ENCODE results near the gene FAM227B.
"Not testable (repeated sequence)": the region's sequence is repeated elsewhere in the genome, so short reads cannot be mapped to it uniquely, and the experiment has no call there.

Gene FAM227B

GRCh38 chr15:49610157-49610918 lies 10.3 kb downstream of the FAM227B start:
- no peak for DNase-seq (ENCODE audit: low spot score)

DNA sequence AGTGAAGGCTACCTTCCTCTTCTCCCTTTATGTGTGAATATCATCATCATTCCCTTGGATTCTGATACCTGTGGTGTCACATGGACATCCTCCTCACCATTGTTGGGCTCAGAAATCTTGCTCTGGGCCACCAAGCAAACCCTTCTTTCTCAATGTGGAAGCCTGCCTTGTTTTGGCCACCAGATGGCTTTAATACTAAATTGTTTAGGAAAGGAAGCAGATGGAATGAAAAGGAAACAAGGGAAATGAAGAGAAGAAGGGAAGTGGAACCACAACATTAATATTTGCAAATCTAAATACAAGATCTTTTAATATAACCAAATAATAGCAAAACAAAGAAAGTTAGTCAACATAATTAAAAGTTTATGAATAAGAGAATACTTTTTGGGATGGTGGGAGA lies 14.0 kb downstream of the FAM227B start:
- DNase-seq (ENCODE audit: low spot score), result no peak

DNA sequence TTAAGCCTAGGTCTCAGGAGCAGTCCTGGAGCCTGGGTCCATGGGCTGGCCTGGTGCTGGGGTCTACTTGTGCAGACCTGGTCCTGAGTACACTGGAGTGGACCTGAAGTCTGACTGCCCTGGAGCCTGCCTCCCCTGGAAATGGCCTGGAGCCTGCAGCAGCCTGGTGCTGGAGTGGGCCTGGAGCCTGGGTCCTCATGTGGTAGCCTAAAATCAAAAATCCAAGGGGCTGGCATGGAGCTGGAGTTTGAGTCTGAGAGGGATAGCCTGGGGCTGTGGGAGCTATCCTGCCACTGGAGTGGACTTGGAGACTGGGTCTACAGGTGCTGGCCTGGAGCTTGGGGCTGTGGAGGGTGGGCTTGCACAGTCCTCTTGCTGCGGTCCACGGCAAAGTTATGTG lies 15.0 kb downstream of the FAM227B start:
- no peak for DNase-seq (ENCODE audit: low spot score)

- no peak for DNase-seq (ENCODE audit: low spot score)
These were observed 15.8 kb downstream of the FAM227B start for GRCh38 chr15:49604625-49605409.

- not testable (repeated sequence) for DNase-seq (ENCODE audit: low spot score)
These were observed 27.7 kb downstream of the FAM227B start for GRCh38 chr15:49592829-49593316.

- DNase-seq (ENCODE audit: low spot score), result no peak
These were observed 31.6 kb downstream of the FAM227B start for GRCh38 chr15:49589030-49589429.

DNA sequence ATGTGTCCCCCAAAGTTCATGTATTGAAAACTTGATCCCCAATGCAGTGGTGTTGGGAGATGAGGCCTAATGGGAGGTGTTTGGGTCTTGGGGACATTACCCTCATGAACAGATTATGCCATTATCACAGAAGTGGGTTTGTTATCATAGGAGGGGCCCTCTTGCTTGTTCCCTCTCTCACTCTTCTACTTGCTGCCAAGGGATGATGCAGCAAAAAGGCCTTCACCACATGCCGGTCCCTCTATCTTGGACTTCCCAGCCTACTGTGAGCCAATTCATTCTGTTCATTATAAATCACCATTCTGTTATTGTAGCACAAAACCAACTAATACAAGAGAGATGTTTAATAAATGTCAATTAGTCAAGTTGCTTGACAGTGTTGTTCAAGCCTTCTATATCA lies 47.2 kb downstream of the FAM227B start:
- no peak for DNase-seq (ENCODE audit: low spot score)

DNA sequence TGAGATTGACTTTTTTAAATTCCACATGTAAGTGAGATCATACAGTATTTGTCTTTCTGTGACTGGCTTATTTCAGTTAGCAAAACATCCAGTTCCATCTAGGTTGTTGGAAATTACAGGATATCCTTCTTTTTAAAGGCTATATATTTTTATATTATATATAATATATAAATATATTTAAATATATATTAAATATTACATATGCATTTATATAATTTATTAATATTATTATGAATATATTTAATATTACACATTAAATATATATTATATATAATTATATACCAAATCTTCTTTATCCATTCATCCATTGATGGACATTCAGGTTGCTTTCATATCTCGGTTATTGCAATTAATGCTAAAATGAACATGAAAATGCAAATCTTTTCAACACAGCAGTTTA lies 49.9 kb downstream of the FAM227B start:
- DNase-seq (ENCODE audit: low spot score), result no peak

DNA sequence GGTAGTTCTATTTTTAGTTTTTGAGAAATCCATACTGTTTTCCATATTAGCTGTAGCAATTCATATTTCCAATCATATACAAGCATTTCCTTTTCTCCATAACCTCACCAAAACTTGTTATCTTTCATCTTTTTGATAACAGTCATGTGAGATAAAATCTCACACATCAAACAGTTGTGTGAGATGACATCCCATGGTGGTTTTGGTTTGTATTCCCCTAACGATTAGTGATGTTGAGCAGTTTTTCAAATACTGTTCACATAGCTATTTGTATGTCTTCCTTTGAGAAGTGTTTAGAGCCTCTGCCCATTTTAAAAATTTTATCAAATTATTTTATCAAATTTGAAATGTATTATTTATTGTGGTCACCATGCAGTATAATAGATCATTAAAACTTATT lies 50.4 kb downstream of the FAM227B start:
- DNase-seq (ENCODE audit: low spot score), result no peak

GRCh38 chr15:49560045-49560444 lies 60.6 kb downstream of the FAM227B start:
- no peak for DNase-seq (ENCODE audit: low spot score)

DNA sequence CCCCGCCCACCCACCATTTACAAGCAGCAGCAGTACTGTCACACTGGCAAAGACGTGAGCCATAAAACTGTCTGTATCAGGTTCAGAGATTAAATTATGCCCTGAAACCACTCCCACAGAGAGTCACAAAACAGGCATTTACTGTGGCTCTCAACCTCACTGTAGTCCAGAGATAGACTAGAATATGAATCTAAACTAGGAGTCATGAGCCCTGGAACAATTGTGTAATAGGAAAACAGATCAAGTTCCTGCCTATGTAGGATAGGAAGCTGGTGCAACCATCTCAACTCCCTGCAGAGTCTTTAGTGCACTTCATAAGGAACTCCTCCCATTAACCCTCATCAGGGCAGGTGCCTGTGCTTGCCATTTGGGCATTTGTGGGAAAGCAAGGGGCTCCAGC lies 61.7 kb downstream of the FAM227B start:
- DNase-seq (ENCODE audit: low spot score), result no peak

- no peak for DNase-seq (ENCODE audit: low spot score)
These were observed 64.2 kb downstream of the FAM227B start for GRCh38 chr15:49556437-49556836.

GRCh38 chr15:49550342-49550741 lies 70.3 kb downstream of the FAM227B start:
- not testable (repeated sequence) for DNase-seq (ENCODE audit: low spot score)

GRCh38 chr15:49538520-49538919 lies 82.1 kb downstream of the FAM227B start:
- no peak for DNase-seq (ENCODE audit: low spot score)

DNA sequence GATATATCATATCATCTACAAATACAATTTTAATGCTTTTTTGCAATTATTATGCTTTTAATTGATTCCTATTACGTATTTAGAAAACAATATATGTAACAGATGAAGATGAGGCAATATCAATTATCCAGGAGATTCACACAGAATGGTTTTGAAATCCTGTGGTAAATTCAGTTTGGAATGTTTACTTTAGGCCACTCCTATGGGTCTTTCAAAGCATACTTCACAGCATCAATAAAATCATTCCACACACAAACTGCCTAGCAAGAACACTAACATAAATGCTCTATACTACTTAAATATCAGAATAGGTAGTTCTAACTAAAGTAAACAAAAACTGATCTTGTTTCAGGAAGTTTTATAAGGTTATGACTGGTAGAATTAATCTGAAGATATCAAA lies 90.5 kb downstream of the FAM227B start:
- no peak for DNase-seq (ENCODE audit: low spot score)

DNA sequence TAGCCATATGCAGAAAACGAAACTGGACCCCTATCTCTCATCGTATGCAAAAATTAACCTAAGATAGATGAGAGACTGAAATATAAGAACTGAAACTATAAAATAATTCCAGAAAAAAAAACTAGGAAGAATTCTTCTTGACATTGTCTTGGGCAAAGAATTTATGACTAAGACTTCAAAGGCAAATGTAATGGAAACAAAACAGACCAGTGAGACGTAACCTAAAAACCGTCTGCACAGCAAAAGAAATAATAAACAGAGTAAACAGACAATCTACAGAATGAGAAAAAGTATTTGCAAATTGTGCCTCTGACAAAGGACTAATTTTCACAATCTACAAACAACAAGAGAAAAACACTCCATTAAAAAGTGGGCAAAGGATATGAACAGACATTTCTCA lies 92.3 kb downstream of the FAM227B start:
- DNase-seq (ENCODE audit: low spot score), result no peak

DNA sequence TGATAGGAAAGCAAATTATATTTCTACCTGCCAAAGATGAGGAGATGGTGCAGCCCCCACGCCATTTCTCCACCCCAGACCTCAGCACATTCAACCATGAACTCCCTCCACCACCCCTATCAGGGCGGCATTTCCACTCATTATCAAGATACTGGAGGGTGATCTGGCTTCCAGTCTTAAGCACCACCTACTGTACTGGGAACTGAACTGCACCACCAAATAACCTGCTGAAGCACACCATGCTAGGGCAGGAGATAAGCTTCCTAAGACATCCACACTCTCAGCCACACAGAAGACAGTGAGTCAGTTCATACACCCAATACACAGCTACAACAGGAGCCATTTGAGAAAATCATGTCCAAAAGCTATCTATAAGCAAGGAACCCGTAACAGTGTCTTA lies 98.8 kb downstream of the FAM227B start:
- no peak for DNase-seq (ENCODE audit: low spot score)

DNA sequence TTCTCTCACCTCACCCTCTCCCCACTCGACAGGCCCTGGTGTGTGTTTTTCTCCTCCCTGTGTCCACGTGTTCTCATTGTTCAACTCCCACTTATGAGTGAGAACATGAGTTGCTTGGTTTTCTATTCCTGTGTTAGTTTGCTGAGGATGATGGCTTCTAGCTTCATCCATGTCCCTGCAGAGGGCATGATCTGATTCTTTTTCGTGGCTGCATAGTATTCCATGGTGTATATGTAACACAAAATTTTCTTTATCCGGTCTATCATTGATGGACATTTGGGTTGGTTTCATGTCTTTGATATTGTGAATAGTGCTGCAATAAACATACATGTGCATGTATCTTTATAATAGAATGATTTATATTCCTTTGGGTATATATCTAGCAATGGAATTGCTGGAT lies 107.9 kb downstream of the FAM227B start:
- DNase-seq (ENCODE audit: low spot score), result not testable (repeated sequence)

- DNase-seq (ENCODE audit: low spot score), result no peak
These were observed 113.4 kb downstream of the FAM227B start for GRCh38 chr15:49507261-49507660.

- no peak for DNase-seq (ENCODE audit: low spot score)
These were observed 114.3 kb downstream of the FAM227B start for GRCh38 chr15:49506341-49506740.

DNA sequence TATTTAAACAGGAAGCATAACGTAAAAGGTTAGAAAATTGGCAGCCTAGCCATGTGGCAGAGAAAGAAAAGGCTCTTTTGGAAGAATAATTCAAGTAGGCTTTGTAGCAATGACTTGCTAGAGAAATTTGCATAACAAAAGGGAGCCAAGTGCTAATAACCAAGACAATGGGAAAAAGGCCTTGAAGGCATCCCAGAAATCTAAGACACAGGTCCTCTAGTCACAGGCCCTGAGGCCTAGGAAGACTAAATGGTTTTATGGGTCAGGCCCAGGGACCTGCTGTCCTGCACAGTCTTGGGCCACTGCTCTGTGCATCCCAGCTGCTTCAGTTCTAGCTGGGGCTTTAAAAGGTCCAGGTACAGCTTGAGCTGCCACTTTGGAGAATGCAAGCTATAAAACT lies 119.0 kb downstream of the FAM227B start:
- no peak for DNase-seq (ENCODE audit: low spot score)

DNA sequence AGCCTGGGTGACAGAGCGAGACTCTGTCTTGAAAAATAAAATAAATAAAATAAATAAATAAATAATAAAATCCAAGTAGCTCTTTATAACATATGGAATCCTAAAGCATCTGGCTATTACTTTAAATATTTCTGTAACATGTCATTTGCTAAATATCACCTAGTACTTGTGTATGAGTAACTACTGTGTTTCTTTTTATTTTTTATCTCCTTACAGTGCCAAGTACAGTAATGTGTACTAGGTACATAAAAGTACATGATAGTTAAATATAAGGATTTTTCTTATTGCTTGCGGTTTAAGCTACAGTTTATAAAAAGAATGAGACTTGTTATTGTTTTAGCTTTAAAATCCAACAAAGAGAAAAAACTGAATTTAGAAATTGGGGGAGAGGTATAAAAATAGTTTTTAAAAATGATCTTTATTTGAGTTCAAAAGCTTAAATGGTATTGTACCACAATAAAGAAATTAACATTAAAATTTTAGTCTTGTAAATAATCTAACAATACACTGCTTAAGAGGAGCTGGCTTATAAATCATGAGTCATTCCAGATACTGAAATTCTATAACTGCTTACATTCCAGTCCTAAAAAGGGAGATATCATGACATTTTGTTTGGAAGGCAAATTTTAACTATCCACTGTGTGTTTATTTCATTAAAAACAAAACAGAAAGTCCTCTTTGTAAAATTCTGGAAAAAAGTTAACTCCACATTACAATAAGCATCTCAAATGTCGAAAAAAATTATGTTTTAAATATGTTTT lies 124.4 kb downstream of the FAM227B start:
- DNase-seq (ENCODE audit: low spot score), result no peak

DNA sequence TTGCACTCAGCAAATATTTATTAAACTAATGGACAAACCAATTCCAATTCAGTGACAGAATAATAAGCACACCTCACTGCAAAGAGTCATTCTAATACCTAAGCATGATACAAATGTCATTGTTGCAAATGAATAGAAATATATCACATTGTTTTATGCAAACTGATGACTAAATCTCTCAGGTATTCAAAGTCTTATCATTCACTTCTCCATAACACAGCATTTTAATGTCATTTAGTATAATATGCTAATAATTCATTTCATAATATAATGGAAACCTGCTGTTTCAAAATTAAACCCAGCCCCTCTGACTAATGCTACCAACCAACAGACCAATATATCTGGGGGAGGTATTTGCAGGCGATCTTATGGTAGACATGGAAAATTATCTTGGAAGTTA lies 125.8 kb downstream of the FAM227B start:
- DNase-seq (ENCODE audit: low spot score), result no peak
